ACC112 (cell line): Measurements from ENCODE around the gene AGPAT2.

Experiments
- H2AFZ ChIP-seq: fragments of 200-600 bp; sonication (generic); one replicate; pipeline ENCODE4 v1.6.0; 2017; ENCODE audit warnings: antibody characterized with exemption, low read length; ENCODE audit not compliant: unreplicated experiment
- H3K27ac ChIP-seq: fragments of 200-600 bp; sonication (generic); 2 replicates; pipeline ENCODE4 v1.5.1; 2014; ENCODE audit warnings: low read depth, mild to moderate bottlenecking, antibody characterized with exemption, low read length, moderate library complexity
- H3K27me3 ChIP-seq: fragments of 200-600 bp; sonication (generic); 2 replicates; pipeline ENCODE4 v1.6.1; 2014; ENCODE audit warnings: mild to moderate bottlenecking, antibody characterized with exemption, low read length, moderate library complexity, mixed read lengths; ENCODE audit not compliant: insufficient read depth
- H3K36me3 ChIP-seq: fragments of 200-600 bp; sonication (generic); 2 replicates; pipeline ENCODE4 v1.6.1; 2016; ENCODE audit warnings: mild to moderate bottlenecking, antibody characterized with exemption, low read length, moderate library complexity, mixed read lengths; ENCODE audit not compliant: insufficient read depth
- H3K4me1 ChIP-seq: fragments of 200-600 bp; sonication (generic); one replicate; pipeline ENCODE4 v1.6.1; 2016; ENCODE audit warnings: low read length, mixed read lengths; ENCODE audit not compliant: insufficient read depth, unreplicated experiment, control insufficient read depth
- H3K4me3 ChIP-seq: fragments of 200-600 bp; sonication (generic); 2 replicates; pipeline ENCODE4 v1.5.1; 2014; ENCODE audit warnings: mild to moderate bottlenecking, low read depth, low read length
- H3K79me2 ChIP-seq: fragments of 200-600 bp; sonication (generic); one replicate; pipeline ENCODE4 v1.6.0; 2016; ENCODE audit warnings: low read length; ENCODE audit not compliant: control insufficient read depth, unreplicated experiment, insufficient read depth

Gene AGPAT2

GRCh38 chr9:136685790-136686533, 1.3 kb downstream of the AGPAT2 start:
- Histone ChIP-seq H3K27ac (no peak overlapping the region), H3K4me3 (peak overlapping the region; percentile 96), H3K79me2 (peaks cover 26% of the 10 kb centered on the region), H3K36me3 (no peaks in the 10 kb centered on the region), H3K27me3 (no peaks in the 10 kb centered on the region), H3K4me1 (peaks cover 7% of the 10 kb centered on the region), H2AFZ (peak overlapping the region; percentile 20)

GRCh38 chr9:136685216-136685615, 2.0 kb downstream of the AGPAT2 start:
- Histone ChIP-seq H3K4me1 (peaks cover 7% of the 10 kb centered on the region), H3K27ac (no peak overlapping the region), H2AFZ (no peak overlapping the region), H3K4me3 (peak overlapping the region; percentile 96), H3K36me3 (no peaks in the 10 kb centered on the region), H3K27me3 (no peaks in the 10 kb centered on the region), H3K79me2 (peaks cover 26% of the 10 kb centered on the region)

GRCh38 chr9:136684799-136685198, 2.5 kb downstream of the AGPAT2 start:
- Histone ChIP-seq H3K4me1 (peaks cover 7% of the 10 kb centered on the region), H2AFZ (no peak overlapping the region), H3K36me3 (no peaks in the 10 kb centered on the region), H3K27ac (no peak overlapping the region), H3K27me3 (no peaks in the 10 kb centered on the region), H3K4me3 (no peak overlapping the region), H3K79me2 (peaks cover 26% of the 10 kb centered on the region)

GRCh38 chr9:136684339-136684738, 2.9 kb downstream of the AGPAT2 start:
- no peaks in the 10 kb centered on the region for H3K36me3 ChIP-seq
- H3K79me2 ChIP-seq, result peaks cover 26% of the 10 kb centered on the region
- no peak overlapping the region for H3K4me3 ChIP-seq
- no peak overlapping the region for H3K27ac ChIP-seq
- peaks cover 7% of the 10 kb centered on the region for H3K4me1 ChIP-seq
- no peaks in the 10 kb centered on the region for H3K27me3 ChIP-seq
- H2AFZ ChIP-seq, result no peak overlapping the region

GRCh38 chr9:136683755-136684154, 3.5 kb downstream of the AGPAT2 start:
- Histone ChIP-seq H3K36me3 (no peaks in the 10 kb centered on the region), H3K79me2 (peaks cover 26% of the 10 kb centered on the region), H2AFZ (no peak overlapping the region), H3K4me1 (peaks cover 7% of the 10 kb centered on the region), H3K27me3 (no peaks in the 10 kb centered on the region), H3K27ac (no peak overlapping the region), H3K4me3 (no peak overlapping the region)

GRCh38 chr9:136683173-136683745, 4.0 kb downstream of the AGPAT2 start:
- no peaks in the 10 kb centered on the region for H3K36me3 ChIP-seq
- peaks cover 26% of the 10 kb centered on the region for H3K79me2 ChIP-seq
- H2AFZ ChIP-seq, result no peak overlapping the region
- no peak overlapping the region for H3K4me3 ChIP-seq
- H3K27ac ChIP-seq, result no peak overlapping the region
- H3K27me3 ChIP-seq, result no peaks in the 10 kb centered on the region
- peaks cover 7% of the 10 kb centered on the region for H3K4me1 ChIP-seq

- Histone ChIP-seq H3K36me3 (no peaks in the 10 kb centered on the region), H3K4me1 (peaks cover 7% of the 10 kb centered on the region), H3K27me3 (no peaks in the 10 kb centered on the region), H3K4me3 (no peak overlapping the region), H3K27ac (no peak overlapping the region), H3K79me2 (peaks cover 26% of the 10 kb centered on the region), H2AFZ (no peak overlapping the region)
Observed at GRCh38 chr9:136682710-136683109, 4.5 kb downstream of the AGPAT2 start.

GRCh38 chr9:136681945-136682699, 5.1 kb downstream of the AGPAT2 start:
- Histone ChIP-seq H3K4me1 (peaks cover 7% of the 10 kb centered on the region), H3K79me2 (peaks cover 26% of the 10 kb centered on the region), H3K4me3 (no peak overlapping the region), H3K36me3 (no peaks in the 10 kb centered on the region), H3K27ac (no peak overlapping the region), H3K27me3 (no peaks in the 10 kb centered on the region), H2AFZ (no peak overlapping the region)

GRCh38 chr9:136681029-136681428, 6.2 kb downstream of the AGPAT2 start:
- Histone ChIP-seq H3K4me3 (no peak overlapping the region), H2AFZ (no peak overlapping the region), H3K4me1 (peaks cover 6% of the 10 kb centered on the region), H3K36me3 (no peaks in the 10 kb centered on the region), H3K79me2 (peaks cover 26% of the 10 kb centered on the region), H3K27me3 (no peaks in the 10 kb centered on the region), H3K27ac (no peak overlapping the region)

- H3K27me3 ChIP-seq, result no peaks in the 10 kb centered on the region
- H3K79me2 ChIP-seq, result peaks cover 12% of the 10 kb centered on the region
- no peak overlapping the region for H2AFZ ChIP-seq
- no peaks in the 10 kb centered on the region for H3K4me1 ChIP-seq
- 0 out of 2 replicates have a peak, but pooled peaks cover under 1% of the 10 kb centered on the region for H3K36me3 ChIP-seq
- no peak overlapping the region for H3K4me3 ChIP-seq
- H3K27ac ChIP-seq, result no peak overlapping the region
Observed at GRCh38 chr9:136679431-136679941, 7.8 kb downstream of the AGPAT2 start.
